Ishikawa (cell line): ENCODE results near the gene FRMPD2.

Source experiments
- CEBPB ChIP-seq: IDR thresholded peaks from 2 replicates; pipeline ENCODE4 v1.6.1; 2012
- CREB1 ChIP-seq: IDR thresholded peaks from 2 replicates; pipeline ENCODE4 v1.6.1; 2012; ENCODE audit warnings: low read depth
- EGR1 ChIP-seq: IDR thresholded peaks from 2 replicates; pipeline ENCODE4 v1.6.1; 2012
- EP300 ChIP-seq: IDR thresholded peaks from 2 replicates; pipeline ENCODE4 v1.6.1; 2012; ENCODE audit warnings: borderline replicate concordance
- FOXM1 ChIP-seq: IDR thresholded peaks from 2 replicates; pipeline ENCODE4 v1.6.1; 2012; ENCODE audit warnings: low read depth, borderline replicate concordance
- MAX ChIP-seq: IDR thresholded peaks from 2 replicates; pipeline ENCODE4 v1.6.1; 2012
- NFIC ChIP-seq: IDR thresholded peaks from 2 replicates; pipeline ENCODE4 v1.6.1; 2012
- RAD21 ChIP-seq: IDR thresholded peaks from 2 replicates; pipeline ENCODE4 v1.6.1; 2012; ENCODE audit warnings: low read depth
- REST ChIP-seq: IDR thresholded peaks from 2 replicates; pipeline ENCODE4 v1.6.1; 2012; ENCODE audit warnings: low read depth, mild to moderate bottlenecking
- TAF1 ChIP-seq: IDR thresholded peaks from 2 replicates; pipeline ENCODE4 v1.6.1; 2012; ENCODE audit warnings: low read depth, mild to moderate bottlenecking
- TCF12 ChIP-seq: IDR thresholded peaks from 2 replicates; pipeline ENCODE4 v1.6.1; 2012; ENCODE audit warnings: low read depth
- TEAD4 ChIP-seq: IDR thresholded peaks from 2 replicates; pipeline ENCODE4 v1.6.1; 2012
- USF1 ChIP-seq: IDR thresholded peaks from 2 replicates; pipeline ENCODE4 v1.6.1; 2012
- YY1 ChIP-seq: IDR thresholded peaks from 2 replicates; pipeline ENCODE4 v1.6.1; 2012; ENCODE audit warnings: low read depth
- ZBTB7A ChIP-seq: IDR thresholded peaks from 2 replicates; pipeline ENCODE4 v1.6.1; 2012; ENCODE audit warnings: low read depth

Gene FRMPD2

GRCh38 chr10:48251152-48251524, 23.4 kb downstream of the FRMPD2 start:
- TF ChIP-seq NFIC = peak; percentile 55
- TF ChIP-seq USF1 = 0 out of 2 replicates have a peak, but pooled peaks have one; percentile 8
- no peak for TF ChIP-seq CREB1

- TF ChIP-seq USF1 (no peak), EGR1 (no peak), TCF12 (no peak), EP300 (no peak), CEBPB (no peak), REST (no peak), ZBTB7A (no peak), NFIC (no peak), YY1 (no peak), TEAD4 (no peak), RAD21 (no peak), TAF1 (no peak), CREB1 (no peak)
These were observed 24.6 kb downstream of the FRMPD2 start for GRCh38 chr10:48249763-48250351.

- TF ChIP-seq FOXM1 (no peak), USF1 (no peak), RAD21 (no peak), TEAD4 (no peak), ZBTB7A (no peak), EGR1 (no peak)
These were observed 25.3 kb downstream of the FRMPD2 start for GRCh38 chr10:48249004-48249762.

GRCh38 chr10:48248462-48248861, 26.0 kb downstream of the FRMPD2 start:
- TF ChIP-seq CEBPB = no peak

GRCh38 chr10:48247680-48248079, 26.8 kb downstream of the FRMPD2 start:
- TF ChIP-seq CREB1 (no peak), TCF12 (no peak), FOXM1 (no peak), YY1 (no peak), EGR1 (no peak), REST (no peak), ZBTB7A (no peak), MAX (no peak), RAD21 (no peak), TEAD4 (no peak), TAF1 (no peak), USF1 (no peak), EP300 (no peak), NFIC (no peak), CEBPB (no peak)

- TF ChIP-seq CEBPB (no peak), TEAD4 (no peak), TAF1 (no peak), USF1 (no peak), YY1 (no peak), EP300 (no peak), EGR1 (no peak), NFIC (no peak), REST (no peak), ZBTB7A (no peak), FOXM1 (no peak), MAX (no peak), CREB1 (no peak), TCF12 (no peak), RAD21 (no peak)
These were observed 28.0 kb downstream of the FRMPD2 start for GRCh38 chr10:48246501-48246900.
